Hematopoietic multipotent progenitor cell treated with erythropoietin and hydrocortisone succinate and interleukin-3 and kit ligand, for 15 days (in vitro differentiated cells): ENCODE results near the gene GATAD2A.

Source experiments
- DNase-seq: peaks from one replicate; pipeline ENCODE4 v3.0.0-alpha.2; 2015; ENCODE audit warnings: low spot score

The GATAD2A gene

GRCh38 chr19:19422156-19422555 lies 16.7 kb downstream of the GATAD2A start:
- DNase-seq: no peak

- no peak for DNase-seq
These were observed 17.8 kb downstream of the GATAD2A start for GRCh38 chr19:19423322-19423721.

GRCh38 chr19:19425170-19425875 lies 19.8 kb downstream of the GATAD2A start:
- no peak for DNase-seq

GRCh38 chr19:19426216-19426615 lies 20.7 kb downstream of the GATAD2A start:
- DNase-seq: no peak

- no peak for DNase-seq
These were observed 21.3 kb downstream of the GATAD2A start for GRCh38 chr19:19426799-19427198.

GRCh38 chr19:19427302-19427701 lies 21.8 kb downstream of the GATAD2A start:
- no peak for DNase-seq

GRCh38 chr19:19427944-19428343 lies 22.5 kb downstream of the GATAD2A start:
- no peak for DNase-seq

- DNase-seq: no peak
These were observed 23.3 kb downstream of the GATAD2A start for GRCh38 chr19:19428746-19429145.

GRCh38 chr19:19429361-19429760 lies 23.9 kb downstream of the GATAD2A start:
- no peak for DNase-seq

- DNase-seq: no peak
These were observed 27.3 kb downstream of the GATAD2A start for GRCh38 chr19:19432732-19433131.

- no peak for DNase-seq
These were observed 28.3 kb downstream of the GATAD2A start for GRCh38 chr19:19433666-19434213.

GRCh38 chr19:19434483-19435045 lies 29.1 kb downstream of the GATAD2A start:
- no peak for DNase-seq

GRCh38 chr19:19436137-19436691 lies 30.7 kb downstream of the GATAD2A start:
- DNase-seq: no peak

GRCh38 chr19:19438366-19439175 lies 33.1 kb downstream of the GATAD2A start:
- DNase-seq: no peak

GRCh38 chr19:19439176-19439482 lies 33.7 kb downstream of the GATAD2A start:
- no peak for DNase-seq

GRCh38 chr19:19443283-19443682 lies 37.8 kb downstream of the GATAD2A start:
- DNase-seq: no peak

- DNase-seq: no peak
These were observed 38.6 kb downstream of the GATAD2A start for GRCh38 chr19:19443902-19444680.

GRCh38 chr19:19444681-19445155 lies 39.2 kb downstream of the GATAD2A start:
- DNase-seq: peak; percentile 17

GRCh38 chr19:19445288-19445687 lies 39.8 kb downstream of the GATAD2A start:
- no peak for DNase-seq

GRCh38 chr19:19445911-19446361 lies 40.5 kb downstream of the GATAD2A start:
- DNase-seq: no peak

GRCh38 chr19:19446655-19447437 lies 41.4 kb downstream of the GATAD2A start:
- no peak for DNase-seq
